KMS-11 (cell line): ENCODE data around the gene RUBCNL.

ENCODE experiments used
- H2AFZ ChIP-seq: fragments of 200-600 bp; sonication (generic); 2 replicates; pipeline ENCODE4 v1.6.1; 2016; ENCODE audit warnings: antibody characterized with exemption, mixed run types, low read depth
- H3K27ac ChIP-seq: fragments of 200-600 bp; sonication (generic); 2 replicates; pipeline ENCODE4 v1.6.1; 2016; ENCODE audit warnings: mild to moderate bottlenecking, mixed run types
- H3K27me3 ChIP-seq: fragments of 200-600 bp; sonication (generic); 2 replicates; pipeline ENCODE4 v1.6.1; 2017; ENCODE audit warnings: mild to moderate bottlenecking, low read depth, mixed run types, moderate library complexity; ENCODE audit not compliant: insufficient read depth
- H3K36me3 ChIP-seq: fragments of 200-600 bp; sonication (generic); 2 replicates; pipeline ENCODE4 v1.6.1; 2017; ENCODE audit warnings: mild to moderate bottlenecking, mixed run types; ENCODE audit not compliant: insufficient read depth
- H3K4me1 ChIP-seq: fragments of 200-600 bp; sonication (generic); 2 replicates; pipeline ENCODE4 v1.6.1; 2016; ENCODE audit warnings: mild to moderate bottlenecking, low read depth, mixed run types; ENCODE audit not compliant: poor library complexity, severe bottlenecking
- H3K4me2 ChIP-seq: fragments of 200-600 bp; sonication (generic); 2 replicates; pipeline ENCODE4 v1.7.0; 2016; ENCODE audit warnings: mild to moderate bottlenecking, mixed run types
- H3K4me3 ChIP-seq: fragments of 200-600 bp; sonication (generic); IDR thresholded peaks from 2 replicates; pipeline ENCODE4 v1.6.1; 2017; ENCODE audit warnings: low read depth, low read length, mixed read lengths; ENCODE audit not compliant: insufficient read depth
- H3K79me2 ChIP-seq: fragments of 200-600 bp; sonication (generic); 2 replicates; pipeline ENCODE4 v1.6.1; 2016; ENCODE audit warnings: low read depth, mixed run types; ENCODE audit not compliant: insufficient read depth
- H3K9ac ChIP-seq: fragments of 200-600 bp; sonication (generic); 2 replicates; pipeline ENCODE4 v1.6.1; 2016; ENCODE audit warnings: mild to moderate bottlenecking, mixed run types
- H4K20me1 ChIP-seq: fragments of 200-600 bp; sonication (generic); 2 replicates; pipeline ENCODE4 v1.6.1; 2016; ENCODE audit warnings: mild to moderate bottlenecking, mixed run types; ENCODE audit not compliant: insufficient read depth
- CTCF ChIP-seq: fragments of 200-600 bp; sonication (generic); conservative IDR thresholded peaks from 2 replicates; pipeline ENCODE4 v1.6.1; 2017; ENCODE audit warnings: low read depth, mild to moderate bottlenecking, antibody characterized with exemption, low read length, moderate library complexity, mixed read lengths

The RUBCNL gene

GRCh38 chr13:46340011-46340410, 47.0 kb downstream of the RUBCNL start:
- H3K27me3 ChIP-seq = no peaks in the 10 kb centered on the region
- no peaks in the 10 kb centered on the region for H3K36me3 ChIP-seq
- no peak overlapping the region for H2AFZ ChIP-seq
- no peak for TF ChIP-seq CTCF
- no peaks in the 10 kb centered on the region for H3K79me2 ChIP-seq
- no peaks in the 10 kb centered on the region for H4K20me1 ChIP-seq
- H3K4me1 ChIP-seq = no peaks in the 10 kb centered on the region
- H3K4me2 ChIP-seq = no peak overlapping the region
- no peak overlapping the region for H3K9ac ChIP-seq
- no peak overlapping the region for H3K27ac ChIP-seq
- H3K4me3 ChIP-seq = no peak overlapping the region

GRCh38 chr13:46339035-46339666, 47.9 kb downstream of the RUBCNL start:
- Histone ChIP-seq H4K20me1 (no peaks in the 10 kb centered on the region), H3K27ac (no peak overlapping the region), H3K4me1 (no peaks in the 10 kb centered on the region), H3K4me3 (no peak overlapping the region), H3K36me3 (no peaks in the 10 kb centered on the region), H3K4me2 (no peak overlapping the region), H3K9ac (no peak overlapping the region), H3K79me2 (no peaks in the 10 kb centered on the region), H2AFZ (no peak overlapping the region), H3K27me3 (no peaks in the 10 kb centered on the region)
- TF ChIP-seq CTCF = no peak

- H3K9ac ChIP-seq = no peak overlapping the region
- H2AFZ ChIP-seq = no peak overlapping the region
- H3K27ac ChIP-seq = no peak overlapping the region
- TF ChIP-seq CTCF = no peak
- no peaks in the 10 kb centered on the region for H4K20me1 ChIP-seq
- no peaks in the 10 kb centered on the region for H3K4me1 ChIP-seq
- no peak overlapping the region for H3K4me3 ChIP-seq
- no peaks in the 10 kb centered on the region for H3K79me2 ChIP-seq
- no peak overlapping the region for H3K4me2 ChIP-seq
- no peaks in the 10 kb centered on the region for H3K36me3 ChIP-seq
- no peaks in the 10 kb centered on the region for H3K27me3 ChIP-seq
Measured at GRCh38 chr13:46337700-46338099, 49.4 kb downstream of the RUBCNL start.

- no peaks in the 10 kb centered on the region for H3K4me1 ChIP-seq
- no peak overlapping the region for H3K27ac ChIP-seq
- no peak for TF ChIP-seq CTCF
- no peak overlapping the region for H2AFZ ChIP-seq
- no peak overlapping the region for H3K4me3 ChIP-seq
- H3K79me2 ChIP-seq = no peaks in the 10 kb centered on the region
- H3K27me3 ChIP-seq = no peaks in the 10 kb centered on the region
- no peaks in the 10 kb centered on the region for H4K20me1 ChIP-seq
- no peaks in the 10 kb centered on the region for H3K36me3 ChIP-seq
- no peak overlapping the region for H3K9ac ChIP-seq
- H3K4me2 ChIP-seq = no peak overlapping the region
Measured at GRCh38 chr13:46334035-46334822, 52.8 kb downstream of the RUBCNL start.
